Activated CD4-positive, alpha-beta T cell treated with anti-CD3 and anti-CD28 coated beads, Interleukin-2, Interleukin-6, amounts not matched to agents 100 ng/mL and 50 ng/mL, durations not matched to agents 16 hours and 8 hours (primary cell): ENCODE data around the gene RXRB.
A peak's percentile ranks its signal among the peaks of the same experiment; 100 is the strongest.
"Not testable (repeated sequence)": the region's sequence is repeated elsewhere in the genome, so short reads cannot be mapped to it uniquely, and the experiment has no call there.

Experiments
- DNase-seq: peaks from one replicate; pipeline ENCODE4 v3.0.0-alpha.2; 2020

RXRB gene

GRCh38 chr6:33200219-33201146 is at the start of gene RXRB, which contains the start of gene SLC39A7:
Gene RXRB, minus strand, starts transcription at chr6:33200665. Its CDS starts 189 bp downstream, at chr6:33200476.
Gene SLC39A7, plus strand, starts transcription at chr6:33200867. Its CDS starts 379 bp downstream, at chr6:33201246.
- DNase-seq, result peak; percentile 99

GRCh38 chr6:33249732-33250630 is 49.5 kb upstream of the RXRB start:
- DNase-seq, result peak; percentile 37

- peak; percentile 98 for DNase-seq
These were observed 48.7 kb upstream of the RXRB start for GRCh38 chr6:33248932-33249731.

DNA sequence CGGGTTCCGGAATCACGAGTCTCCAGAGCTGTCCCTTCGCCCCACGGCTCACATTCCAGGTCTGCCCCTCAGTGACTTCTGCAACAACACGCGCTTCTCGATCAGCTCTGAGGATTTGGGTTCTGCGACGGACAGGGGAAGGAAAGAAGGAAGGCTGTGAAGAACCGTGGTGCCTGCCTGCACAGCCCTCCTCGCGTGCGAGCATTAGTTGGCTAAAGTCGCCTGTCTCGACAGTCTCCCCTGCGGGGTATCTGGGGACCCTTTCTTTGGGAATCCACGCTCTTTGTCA is 48.1 kb upstream of the RXRB start:
- no peak for DNase-seq

GRCh38 chr6:33247977-33248642 is 47.6 kb upstream of the RXRB start:
- peak; percentile 93 for DNase-seq

- no peak for DNase-seq
These were observed 43.0 kb upstream of the RXRB start for GRCh38 chr6:33243476-33243875.

DNA sequence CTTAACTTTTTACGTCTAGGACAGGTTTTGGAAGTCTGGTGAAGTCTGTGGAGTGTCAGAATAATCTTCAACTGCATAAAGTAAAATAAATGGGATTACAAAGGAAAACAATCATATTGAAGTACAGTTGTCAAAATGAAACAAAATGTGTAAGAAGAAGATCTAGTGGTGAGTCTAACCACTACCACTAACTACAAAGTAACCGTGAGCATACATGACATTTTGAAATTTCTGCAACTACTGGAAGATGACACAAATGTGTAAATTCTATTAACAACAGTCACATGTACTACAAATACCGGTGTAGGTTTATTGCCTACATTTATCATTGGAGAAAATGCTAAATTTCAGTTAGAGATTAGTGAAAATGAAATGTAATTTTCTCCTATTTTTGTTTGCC is 41.5 kb upstream of the RXRB start:
- DNase-seq, result peak; percentile 61

DNA sequence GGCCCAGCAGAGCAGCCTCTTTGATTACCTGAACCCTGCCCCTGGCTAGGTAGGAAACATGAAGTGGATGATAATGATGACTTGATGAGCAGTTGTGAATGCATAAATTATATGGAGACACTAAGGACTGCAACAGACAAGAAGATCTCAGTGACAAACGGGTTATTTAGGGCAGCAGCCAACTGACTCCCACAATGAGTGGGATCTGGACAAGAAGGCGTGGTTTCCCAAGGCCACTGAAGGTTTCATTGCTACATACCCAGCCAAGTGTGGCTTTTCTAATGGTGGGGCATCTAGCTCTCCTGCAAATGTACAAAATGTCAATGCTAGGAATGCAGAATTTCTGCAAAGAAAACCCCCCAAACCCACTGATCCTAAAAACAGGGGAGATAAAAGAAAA is 37.3 kb upstream of the RXRB start:
- no peak for DNase-seq

GRCh38 chr6:33236852-33237251 is 36.4 kb upstream of the RXRB start:
- no peak for DNase-seq

DNA sequence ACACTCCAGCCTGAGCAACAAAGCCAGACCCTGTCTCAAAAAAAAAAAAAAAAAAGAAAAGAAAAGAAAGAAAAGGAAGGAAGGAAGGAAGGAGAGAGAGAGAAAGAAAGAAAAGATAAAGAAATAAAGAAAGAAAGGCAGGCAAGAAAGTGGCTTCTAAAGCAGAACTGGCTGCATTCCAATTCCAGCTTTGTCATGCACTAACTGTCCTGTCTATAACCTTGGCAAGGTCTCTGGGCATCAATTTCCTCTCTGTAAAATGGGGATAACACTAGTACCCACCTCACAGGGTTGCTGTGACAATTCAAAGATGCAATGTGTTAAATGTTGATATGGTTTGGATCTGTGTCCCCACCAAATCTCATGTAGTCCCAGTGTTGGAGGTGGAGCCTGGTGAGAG is 35.9 kb upstream of the RXRB start:
- DNase-seq, result no peak

- no peak for DNase-seq
These were observed 34.8 kb upstream of the RXRB start for GRCh38 chr6:33235221-33235634.

DNA sequence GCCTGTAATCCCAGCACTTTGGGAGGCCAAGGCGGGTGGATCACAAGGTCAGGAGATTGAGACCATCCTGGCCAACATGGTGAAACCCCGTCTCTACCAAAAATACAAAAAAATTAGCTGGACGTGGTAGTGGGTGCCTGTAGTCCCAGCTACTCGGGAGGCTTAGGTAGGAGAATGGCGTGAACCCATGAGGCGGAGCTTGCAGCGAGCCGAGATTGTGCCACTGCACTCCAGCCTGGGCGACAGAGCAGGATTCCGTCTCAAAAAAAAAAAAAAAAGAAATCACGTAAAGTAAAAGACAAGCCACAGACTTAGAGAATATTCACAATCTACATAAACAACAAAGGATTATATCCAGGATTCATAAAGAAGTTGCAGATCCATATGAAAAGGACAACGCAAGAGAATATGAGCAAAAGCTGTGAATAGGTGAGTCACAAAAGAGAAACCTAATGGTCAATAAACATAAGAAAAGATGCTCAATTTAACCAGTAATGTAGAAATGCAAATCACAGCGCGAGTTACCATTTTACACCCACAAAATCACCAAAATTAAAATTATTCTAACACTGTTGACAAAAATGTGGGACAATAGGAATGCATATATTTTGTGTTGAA is 26.1 kb upstream of the RXRB start:
- DNase-seq, result not testable (repeated sequence)

GRCh38 chr6:33217681-33218080 is 17.2 kb upstream of the RXRB start:
- DNase-seq, result no peak

DNA sequence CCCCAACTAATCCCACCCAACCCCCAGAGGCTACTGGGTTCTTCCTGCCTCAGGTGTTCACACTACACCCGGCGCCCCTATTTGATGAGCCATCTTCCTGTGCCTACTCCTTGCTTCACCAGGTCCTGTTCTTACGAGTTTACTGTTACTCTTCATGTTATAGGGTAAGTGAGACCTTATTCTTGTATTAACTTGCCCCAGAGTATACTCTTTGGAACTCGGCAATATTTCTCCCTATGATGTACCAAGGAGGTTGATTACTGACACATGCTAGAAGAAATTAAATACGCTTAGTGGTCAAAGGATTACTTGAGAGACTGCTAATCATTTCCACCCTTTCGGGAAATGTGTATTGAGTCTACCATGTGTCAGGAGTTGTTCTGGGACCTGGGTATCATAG is 16.8 kb upstream of the RXRB start:
- DNase-seq, result no peak

GRCh38 chr6:33216117-33216649 is 15.7 kb upstream of the RXRB start:
- DNase-seq, result no peak

DNA sequence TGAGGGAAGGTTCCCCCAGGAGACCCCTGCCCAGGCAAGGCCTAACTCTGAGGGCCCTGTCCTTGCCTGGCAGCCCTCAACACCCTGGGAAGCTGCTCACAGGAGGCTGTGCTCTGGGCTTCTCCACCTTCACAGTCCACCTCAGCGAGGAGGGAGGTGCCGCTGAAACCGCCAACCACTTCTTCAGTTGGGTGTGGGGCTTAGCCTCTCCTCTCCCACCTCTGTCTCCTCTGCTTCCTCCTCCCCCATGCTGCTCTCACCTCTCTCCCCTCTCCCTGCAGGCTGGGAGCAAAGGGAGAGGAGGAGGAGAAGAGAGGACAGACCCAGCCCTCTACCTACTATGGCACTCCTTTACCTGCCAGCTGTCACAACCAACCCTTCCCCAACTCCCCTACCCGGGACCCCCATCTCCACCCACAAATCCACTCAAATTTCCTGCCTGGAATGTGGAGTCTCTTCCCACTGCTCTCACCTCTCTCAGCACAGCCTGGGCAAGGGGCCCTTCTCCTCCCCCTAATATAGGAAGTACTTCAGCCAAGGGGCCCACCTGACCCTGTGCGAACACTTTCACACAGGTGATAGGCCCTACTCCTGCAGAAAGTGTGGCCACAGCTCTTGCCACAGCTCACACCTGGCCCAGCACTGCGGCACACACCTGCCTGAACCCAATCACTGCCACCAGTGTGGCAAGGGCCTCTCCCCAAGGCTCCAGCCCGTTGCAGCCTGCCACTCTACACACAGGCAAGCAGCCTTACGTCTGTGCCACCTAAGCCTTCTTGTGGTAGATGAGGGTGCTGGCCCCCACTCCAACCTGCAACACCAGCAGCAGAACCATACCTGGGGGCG is 15.0 kb upstream of the RXRB start:
- DNase-seq, result no peak

DNA sequence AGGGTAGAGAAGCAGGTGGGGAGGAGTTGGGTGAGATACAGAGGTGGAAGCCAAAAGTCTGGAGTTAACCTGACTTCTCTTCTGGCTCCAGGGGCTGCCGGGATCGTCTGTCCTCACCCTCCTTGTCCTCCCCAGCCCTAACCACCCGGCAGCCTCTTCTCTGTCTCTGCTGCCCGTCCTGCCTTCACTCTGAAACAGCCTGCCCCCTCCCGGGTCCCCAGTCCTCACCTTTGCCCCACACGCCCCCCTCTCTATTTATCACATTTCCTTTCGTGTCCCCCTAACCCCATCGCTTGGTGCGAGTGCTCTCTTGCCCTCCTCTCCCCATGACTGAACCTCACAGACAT is 13.5 kb upstream of the RXRB start:
- DNase-seq, result no peak

DNA sequence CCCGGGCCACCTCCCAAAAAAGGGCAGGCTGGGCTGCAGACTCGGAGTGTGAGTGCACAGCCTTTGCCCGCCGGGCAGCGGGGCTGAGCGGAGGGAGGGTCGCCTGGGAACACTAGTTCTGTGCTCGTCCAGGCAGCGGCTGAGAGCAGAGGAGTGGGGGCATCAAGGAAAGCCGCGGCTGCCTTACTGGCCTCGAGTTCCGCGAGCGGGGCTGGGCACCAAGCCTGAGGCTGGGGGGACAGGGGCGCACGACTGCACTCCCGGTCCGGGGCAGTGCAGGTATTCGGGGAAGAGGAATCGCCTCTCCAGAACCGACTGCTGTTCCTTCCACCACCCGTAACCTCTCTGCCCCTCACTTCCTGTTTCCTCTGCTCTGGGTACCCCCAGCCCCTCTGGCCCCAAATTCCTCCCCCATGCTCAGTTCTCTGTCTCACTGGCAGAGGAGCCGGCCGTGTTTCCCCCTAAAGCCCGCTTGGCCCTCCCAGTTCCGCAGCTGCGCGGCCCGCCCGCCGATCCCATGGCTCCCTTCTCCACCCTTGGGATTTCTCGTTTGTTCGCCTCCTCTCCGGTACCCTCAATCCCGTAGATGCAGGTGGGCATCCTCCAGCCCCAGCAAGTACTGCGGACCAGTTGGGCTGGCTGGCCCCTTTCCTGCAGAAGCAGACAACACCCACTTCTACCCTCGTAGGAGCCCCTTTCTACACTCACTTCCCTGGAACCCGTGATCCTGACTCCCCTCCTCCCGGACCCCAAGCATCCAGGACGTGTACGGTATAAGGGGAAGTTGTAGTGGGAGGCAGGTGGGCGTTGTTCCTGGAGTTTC is 12.9 kb upstream of the RXRB start:
- DNase-seq, result no peak

DNA sequence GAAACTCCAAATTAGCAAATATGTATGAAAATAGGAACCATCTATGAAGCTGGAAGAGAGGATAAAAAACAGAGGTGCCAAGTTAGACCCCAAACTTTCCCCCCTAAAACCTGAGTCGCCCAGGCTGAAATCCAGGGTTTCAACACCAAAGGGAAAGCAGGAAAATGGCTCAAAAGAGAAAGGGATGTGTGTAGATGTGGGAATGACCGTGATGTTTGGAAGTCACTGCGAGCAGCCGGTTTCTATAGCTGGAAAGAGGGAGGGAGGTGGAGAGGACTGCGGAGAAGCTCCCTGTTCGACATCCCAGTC is 12.3 kb upstream of the RXRB start:
- DNase-seq, result no peak
